A549 treated with GW870086 at 1 μM for 4 hours (cell line): ENCODE results near the gene CNNM4. TPM values are rescaled to one million over a fixed set of nuclear protein-coding genes. Genes with fewer than 3 reads are reported as not detected.

Experiments used
- total RNA-seq: library from RNA; stranded (reverse); fragments of 200-300 nt; extraction: Qiagen RNA extraction; gene quantifications from 5 replicates; pipeline ENCODE4 v1.2.3, GENCODE V29; 2022; ENCODE audit warnings: low read depth

The CNNM4 gene
- 9.6 to 12.6 TPM (median 11.6 TPM) in 5 replicates for total RNA-seq

GRCh38 chr2:96760036-96760985 lies at the start of gene CNNM4:
TSS of gene CNNM4 (plus strand) at chr2:96760902. CDS start at chr2:96761000, 98 bp downstream.

GRCh38 chr2:96739633-96740428 lies 20.9 kb upstream of the CNNM4 start, which contains the start of gene LMAN2L:
TSS of gene LMAN2L (minus strand) at chr2:96740064. CDS start at chr2:96740040, 24 bp downstream.

GRCh38 chr2:96816127-96816835 lies 55.6 kb downstream of the CNNM4 start, which contains the start of gene CNNM3:
TSS of gene CNNM3 (plus strand) at chr2:96816268. CDS start at chr2:96816278, 10 bp downstream.

GRCh38 chr2:96843538-96844268 lies 83.0 kb downstream of the CNNM4 start, which contains the start of gene ANKRD23:
TSS of gene ANKRD23 (minus strand) at chr2:96844021. CDS start at chr2:96843992, 29 bp downstream.

GRCh38 chr2:96857667-96858372 lies 97.1 kb downstream of the CNNM4 start, which contains the start of gene ANKRD39:
TSS of gene ANKRD39 (minus strand) at chr2:96858016. CDS start at chr2:96857987, 29 bp downstream.

Other genes with a start within 250 kb of the CNNM4 start
- 3.6 to 5.5 TPM (median 5.3 TPM) in 5 replicates for gene ARID5A, start 224.2 kb upstream of the CNNM4 start, total RNA-seq
- gene KANSL3, start 122.6 kb upstream of the CNNM4 start, total RNA-seq: 19.6 to 26.2 TPM (median 23.4 TPM) in 5 replicates
- not detected in 5 replicates for gene FER1L5, start 118.1 kb upstream of the CNNM4 start, total RNA-seq
- 18.9 to 21.6 TPM (median 21.5 TPM) in 5 replicates for gene LMAN2L, start 20.8 kb upstream of the CNNM4 start, total RNA-seq
- gene CNNM3, start 55.4 kb downstream of the CNNM4 start, total RNA-seq: 8.4 to 12.9 TPM (median 10.9 TPM) in 5 replicates
- 1.4 to 2.9 TPM (median 2.2 TPM) in 5 replicates for gene ANKRD23, start 83.1 kb downstream of the CNNM4 start, total RNA-seq
- 20.1 to 21.5 TPM (median 21.0 TPM) in 5 replicates for gene ANKRD39, start 97.1 kb downstream of the CNNM4 start, total RNA-seq
- 14.0 to 22.4 TPM (median 20.1 TPM) in 5 replicates for gene SEMA4C, start 109.2 kb downstream of the CNNM4 start, total RNA-seq
- gene FAM178B, start 225.7 kb downstream of the CNNM4 start, total RNA-seq: not detected in 5 replicates